GM18951 (cell line): ENCODE data around the gene MEF2B.
"Not testable (repeated sequence)": the region's sequence is repeated elsewhere in the genome, so short reads cannot be mapped to it uniquely, and the experiment has no call there.

Experiments
- POLR2A ChIP-seq: IDR thresholded peaks from 4 replicates; pipeline ENCODE4 v1.6.1; 2011; ENCODE audit warnings: mild to moderate bottlenecking; ENCODE audit not compliant: insufficient read length, insufficient read depth; ENCODE audit errors: extremely low read depth
- in situ Hi-C: fragments of 300-500 bp; cut with MboI; formaldehyde crosslinking; loops from one replicate; pipeline ENCODE4 v1.12.0; 2022; ENCODE audit warnings: low sequenced_read_pairs, mixed read lengths, inconsistent platforms; ENCODE audit not compliant: unreplicated experiment

The MEF2B gene

GRCh38 chr19:19160461-19161035, 9.5 kb downstream of the MEF2B start:
- in situ Hi-C loops, result no loop called here
- TF ChIP-seq POLR2A, result peak; percentile 5

DNA sequence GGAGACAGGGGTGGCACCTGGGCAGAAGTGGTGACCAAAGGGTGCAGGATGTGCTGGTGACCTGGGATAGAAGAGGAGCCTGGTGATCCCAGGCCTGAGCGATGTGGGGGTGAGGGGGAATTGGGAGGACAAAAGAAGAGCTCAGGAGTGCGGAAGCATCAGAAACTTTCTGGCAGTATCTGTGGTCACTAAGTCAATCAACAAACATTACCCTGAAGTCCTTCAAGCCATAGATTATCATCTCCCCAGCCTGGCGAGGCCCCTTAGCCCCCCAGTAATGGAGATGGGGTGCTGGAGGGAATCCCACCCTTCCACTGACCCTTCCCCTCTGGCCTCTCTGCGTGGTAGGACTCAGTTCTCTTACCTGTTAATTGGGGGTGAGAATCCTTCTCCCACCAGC, 10.5 kb downstream of the MEF2B start:
- TF ChIP-seq POLR2A, result no peak
- in situ Hi-C loops, result no loop called here

GRCh38 chr19:19157808-19158207, 12.3 kb downstream of the MEF2B start:
- in situ Hi-C loops, result no loop called here
- no peak for TF ChIP-seq POLR2A

GRCh38 chr19:19155495-19156219, 14.4 kb downstream of the MEF2B start:
- in situ Hi-C loops, result no loop called here
- peak; percentile 38 for TF ChIP-seq POLR2A

- TF ChIP-seq POLR2A, result no peak
- in situ Hi-C loops, result no loop called here
Observed at GRCh38 chr19:19154768-19155494, 15.1 kb downstream of the MEF2B start.

GRCh38 chr19:19152668-19153384, 17.2 kb downstream of the MEF2B start:
- in situ Hi-C loops, result no loop called here

DNA sequence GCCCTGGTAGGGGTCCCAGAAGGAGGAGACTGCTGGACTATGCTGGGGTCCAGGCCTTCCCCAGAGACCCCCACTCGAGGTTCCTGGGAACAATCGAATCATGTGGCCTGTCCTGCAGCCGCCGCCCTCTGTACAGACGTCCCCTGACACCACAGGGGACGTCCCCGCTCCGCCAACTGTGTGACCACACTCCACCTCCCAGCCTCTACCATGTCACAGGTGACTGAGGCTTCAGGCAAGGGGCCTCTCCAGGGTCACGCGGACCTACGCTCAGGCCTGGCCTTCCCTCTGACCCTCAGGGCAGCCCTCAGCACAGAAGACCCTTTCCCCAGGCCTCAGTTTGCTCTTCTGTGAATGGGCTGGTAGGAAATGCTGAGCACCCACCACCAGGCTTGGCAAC, 18.6 kb downstream of the MEF2B start:
- TF ChIP-seq POLR2A, result no peak
- in situ Hi-C loops, result no loop called here

More at GRCh38 chr19:19152668-19153384, 17.2 kb downstream of the MEF2B start:
- no peak for TF ChIP-seq POLR2A

DNA sequence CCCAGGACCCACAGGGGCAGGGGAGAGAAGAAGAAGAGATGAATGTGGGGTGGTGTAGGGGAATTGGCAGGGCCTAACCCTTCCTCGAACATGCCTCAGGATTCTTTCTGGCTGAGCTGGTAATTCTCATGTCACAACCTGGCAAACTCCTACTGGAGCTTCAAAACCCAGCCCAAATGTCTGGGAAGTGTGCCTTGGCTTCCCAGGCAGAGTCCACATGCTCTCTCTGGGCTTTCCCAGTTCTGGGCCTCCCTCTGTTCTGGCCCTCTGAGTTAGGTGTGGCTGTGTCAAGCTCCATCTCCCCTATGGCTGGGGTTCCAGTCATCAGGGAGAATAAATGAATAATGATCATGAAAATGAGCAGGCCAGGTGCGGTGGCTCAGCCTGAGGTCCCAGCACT, 20.6 kb downstream of the MEF2B start:
- in situ Hi-C loops, result no loop called here
- TF ChIP-seq POLR2A, result no peak

DNA sequence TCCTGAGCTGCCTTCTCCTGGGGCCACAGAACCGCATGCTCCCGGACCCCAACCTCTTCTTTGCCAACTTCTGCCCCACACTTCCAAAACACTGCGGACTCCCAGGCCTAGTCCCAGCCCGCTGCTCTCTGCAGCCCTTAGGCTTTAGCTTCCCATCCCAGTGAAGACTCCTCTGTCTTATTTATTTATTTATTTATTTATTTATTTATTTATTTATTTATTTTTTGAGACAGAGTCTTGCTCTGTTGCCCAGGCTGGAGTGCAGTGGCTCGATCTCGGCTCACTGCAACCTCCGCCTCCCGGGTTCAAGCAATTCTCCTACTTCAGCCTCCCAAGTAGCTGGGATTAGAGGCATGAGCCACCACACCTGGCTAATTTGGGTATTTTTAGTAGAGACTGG, 21.6 kb downstream of the MEF2B start:
- in situ Hi-C loops, result not testable (repeated sequence)

GRCh38 chr19:19147344-19147743, 22.7 kb downstream of the MEF2B start:
- in situ Hi-C loops, result no loop called here
- TF ChIP-seq POLR2A, result no peak

DNA sequence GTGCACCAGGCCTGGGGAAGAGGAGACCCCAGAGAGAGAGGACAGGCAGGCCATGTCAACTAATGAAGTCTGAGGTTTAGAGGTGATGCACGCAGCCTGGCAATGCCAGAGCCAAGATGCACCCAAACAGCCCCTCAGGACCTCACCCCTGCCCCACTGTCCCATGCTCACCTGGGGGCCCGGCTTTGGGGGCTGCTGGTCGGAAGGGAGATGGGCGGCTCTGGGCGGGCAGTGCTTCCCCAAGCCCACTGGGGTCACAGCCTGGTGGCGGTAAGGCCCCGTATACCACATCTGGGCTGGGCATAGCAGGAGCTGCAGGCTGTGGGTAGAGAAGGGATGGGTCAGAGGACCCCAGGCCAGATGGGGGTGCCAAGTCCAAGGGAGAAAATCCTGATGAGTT, 23.2 kb downstream of the MEF2B start:
- in situ Hi-C loops, result no loop called here
- no peak for TF ChIP-seq POLR2A

- no peak for TF ChIP-seq POLR2A
- in situ Hi-C loops, result no loop called here
Observed at GRCh38 chr19:19145684-19146608, 24.1 kb downstream of the MEF2B start.
